Ovary (tissue), 3 donors: ENCODE data around the gene FLRT2.

Experiments used
- CTCF ChIP-seq, 3 donors: fragments of 450-650 bp in 2 of 3; fragments of 200-600 bp in 1 of 3; IDR thresholded peaks; one replicate each; pipeline versions ENCODE4 v1.5.1 to v1.8.0; 2016 to 2022; ENCODE audit warnings: antibody characterized with exemption in 3 of 3, mild to moderate bottlenecking in 1 of 3
- EP300 ChIP-seq: sonication (generic); formaldehyde crosslinking; IDR thresholded peaks from one replicate; pipeline ENCODE4 v1.6.1; 2017; ENCODE audit warnings: antibody characterized with exemption
- POLR2A ChIP-seq: fragments of 450-650 bp; IDR thresholded peaks from one replicate; pipeline ENCODE4 v1.6.1; 2017; ENCODE audit warnings: antibody characterized with exemption, mild to moderate bottlenecking, moderate library complexity
- donor health status: DM: no; HTN: no; CAD: no.

GRCh38 chr14:85602345-85602744 is 72.4 kb downstream of the FLRT2 start:
- no peak for TF ChIP-seq CTCF (IDR thresholded peaks at IDR 0.05)
- no peak for TF ChIP-seq POLR2A
- TF ChIP-seq EP300: no peak
